ENCODE data around the gene AFAP1. TPM values are rescaled to one million over a fixed set of nuclear protein-coding genes. Genes with fewer than 3 reads are reported as not detected.

AFAP1 gene
- total RNA-seq, 2 donors from 2014 or later, result 29.7 to 43.9 TPM

DNA sequence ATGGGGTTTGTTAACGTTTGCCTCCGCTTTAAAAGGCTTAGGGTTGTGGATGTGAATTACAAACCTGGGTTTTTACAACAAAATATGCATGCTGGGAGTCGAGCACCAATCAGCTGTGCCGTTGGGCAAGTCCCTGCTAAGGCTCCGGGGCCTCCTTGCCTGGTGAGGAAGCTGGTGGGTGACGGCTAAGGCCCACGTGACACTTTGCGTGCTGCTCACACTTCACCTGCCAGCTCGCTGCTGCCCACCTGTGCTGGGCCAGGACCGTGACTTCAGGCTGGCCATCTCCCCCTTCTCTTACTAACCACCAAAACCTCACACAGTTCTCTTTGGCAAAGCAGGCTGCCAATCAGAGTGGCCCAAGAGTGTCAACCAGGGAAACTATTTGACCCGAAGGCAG, 178.3 kb downstream of the AFAP1 start:
- H3K36me3 ChIP-seq, result no peaks in the 10 kb centered on the region
- intact Hi-C loops (cut with DNase I), result loop anchor here (2.0 to 5.0 kb wide), 2 partner anchors 39 to 226 kb away; no protein-coding TSS in a partner anchor
- H3K27ac ChIP-seq, result no peak overlapping the region
- no peaks in the 10 kb centered on the region for H3K9me3 ChIP-seq
- no peak overlapping the region for H3K9ac ChIP-seq (ENCODE audit: low read depth in 2 of 2, low read length in 2 of 2)
- H3K4me3 ChIP-seq, result no peak overlapping the region
- H3K4me1 ChIP-seq, result no peaks in the 10 kb centered on the region
- no peaks in the 10 kb centered on the region for H3K27me3 ChIP-seq
- TF ChIP-seq, protein P1, sequence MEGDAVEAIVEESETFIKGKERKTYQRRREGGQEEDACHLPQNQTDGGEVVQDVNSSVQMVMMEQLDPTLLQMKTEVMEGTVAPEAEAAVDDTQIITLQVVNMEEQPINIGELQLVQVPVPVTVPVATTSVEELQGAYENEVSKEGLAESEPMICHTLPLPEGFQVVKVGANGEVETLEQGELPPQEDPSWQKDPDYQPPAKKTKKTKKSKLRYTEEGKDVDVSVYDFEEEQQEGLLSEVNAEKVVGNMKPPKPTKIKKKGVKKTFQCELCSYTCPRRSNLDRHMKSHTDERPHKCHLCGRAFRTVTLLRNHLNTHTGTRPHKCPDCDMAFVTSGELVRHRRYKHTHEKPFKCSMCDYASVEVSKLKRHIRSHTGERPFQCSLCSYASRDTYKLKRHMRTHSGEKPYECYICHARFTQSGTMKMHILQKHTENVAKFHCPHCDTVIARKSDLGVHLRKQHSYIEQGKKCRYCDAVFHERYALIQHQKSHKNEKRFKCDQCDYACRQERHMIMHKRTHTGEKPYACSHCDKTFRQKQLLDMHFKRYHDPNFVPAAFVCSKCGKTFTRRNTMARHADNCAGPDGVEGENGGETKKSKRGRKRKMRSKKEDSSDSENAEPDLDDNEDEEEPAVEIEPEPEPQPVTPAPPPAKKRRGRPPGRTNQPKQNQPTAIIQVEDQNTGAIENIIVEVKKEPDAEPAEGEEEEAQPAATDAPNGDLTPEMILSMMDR (IDR thresholded peaks at IDR 0.05), result no peak
- DNase-seq, result no peak

- intact Hi-C loops (cut with DNase I), result loop anchor here (2.0 to 5.0 kb wide), 2 partner anchors 40 to 227 kb away; no protein-coding TSS in a partner anchor
- H3K36me3 ChIP-seq, result no peaks in the 10 kb centered on the region
These were observed 179.0 kb downstream of the AFAP1 start for GRCh38 chr4:7760706-7761105.

DNA sequence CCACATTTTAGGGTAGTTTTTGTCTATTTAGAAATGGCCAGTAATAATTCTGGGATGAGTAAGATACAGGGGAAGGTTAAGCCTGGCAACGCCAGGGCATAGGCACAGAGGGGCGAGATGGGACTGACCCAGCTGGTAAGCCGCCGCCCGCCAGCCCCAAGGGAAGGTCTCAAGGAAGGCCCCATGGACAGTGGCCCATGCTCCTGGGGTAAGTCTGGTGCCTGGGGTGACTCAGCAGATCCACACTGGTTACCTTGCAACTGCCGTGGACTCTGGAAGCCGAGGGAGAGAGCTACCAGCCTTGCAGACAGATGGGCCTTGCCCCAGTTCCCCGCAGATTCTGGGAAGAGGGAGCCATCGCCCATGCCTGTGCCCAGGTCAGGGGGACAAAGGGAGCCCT, 179.4 kb downstream of the AFAP1 start:
- no peaks in the 10 kb centered on the region for H3K4me1 ChIP-seq
- TF ChIP-seq, protein P1 (IDR thresholded peaks at IDR 0.05), result no peak
- H3K4me3 ChIP-seq, result no peak overlapping the region
- H3K36me3 ChIP-seq, result no peaks in the 10 kb centered on the region
- intact Hi-C loops (cut with DNase I), result loop anchor here (2.0 to 5.0 kb wide), 2 partner anchors 41 to 227 kb away; no protein-coding TSS in a partner anchor
- H3K27me3 ChIP-seq, result no peaks in the 10 kb centered on the region
- H3K9ac ChIP-seq (ENCODE audit: low read depth in 2 of 2, low read length in 2 of 2), result no peak overlapping the region
- H3K9me3 ChIP-seq, result no peaks in the 10 kb centered on the region
- H3K27ac ChIP-seq, result no peak overlapping the region
- DNase-seq, result no peak

More at GRCh38 chr4:7760706-7761105, 179.0 kb downstream of the AFAP1 start:
- Histone ChIP-seq H3K27ac (no peak overlapping the region), H3K9me3 (no peaks in the 10 kb centered on the region), H3K9ac (ENCODE audit: low read depth in 2 of 2, low read length in 2 of 2) (no peak overlapping the region), H3K4me3 (no peak overlapping the region), H3K4me1 (no peaks in the 10 kb centered on the region), H3K27me3 (no peaks in the 10 kb centered on the region)
- DNase-seq, result no peak
- TF ChIP-seq, protein P1 (IDR thresholded peaks at IDR 0.05), result no peak

- TF ChIP-seq, protein P1 (IDR thresholded peaks at IDR 0.05), result no peak
- intact Hi-C loops (cut with DNase I), result loop anchor here (2.0 to 5.0 kb wide), 2 partner anchors 41 to 228 kb away; no protein-coding TSS in a partner anchor
- H3K4me1 ChIP-seq, result no peaks in the 10 kb centered on the region
- no peak overlapping the region for H3K4me3 ChIP-seq
- H3K9me3 ChIP-seq, result no peaks in the 10 kb centered on the region
- H3K27me3 ChIP-seq, result no peaks in the 10 kb centered on the region
- no peaks in the 10 kb centered on the region for H3K36me3 ChIP-seq
- H3K9ac ChIP-seq (ENCODE audit: low read depth in 2 of 2, low read length in 2 of 2), result no peak overlapping the region
- DNase-seq, result no peak
- H3K27ac ChIP-seq, result no peak overlapping the region
These were observed 180.0 kb downstream of the AFAP1 start for GRCh38 chr4:7759635-7760034.

DNA sequence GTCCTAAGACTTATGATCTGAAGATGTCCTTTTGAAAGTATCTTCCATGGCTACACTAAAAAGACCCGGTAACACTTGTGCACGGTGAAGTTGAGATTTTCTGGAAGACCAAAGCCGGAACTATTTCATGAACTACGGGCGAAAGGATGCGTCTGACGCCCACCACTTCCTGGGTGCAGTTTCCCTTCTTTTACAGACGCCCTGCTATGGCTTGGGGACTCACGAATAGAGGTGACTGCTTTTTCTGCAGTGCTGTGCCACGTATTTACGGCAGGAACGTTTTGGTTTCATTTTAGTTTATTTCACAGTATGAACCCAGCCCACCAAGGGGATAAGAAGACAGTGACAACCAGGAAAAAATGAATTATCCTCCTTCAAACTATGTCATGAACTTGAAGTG, 180.4 kb downstream of the AFAP1 start:
- Histone ChIP-seq H3K27ac (no peak overlapping the region), H3K9me3 (no peaks in the 10 kb centered on the region), H3K27me3 (no peaks in the 10 kb centered on the region), H3K9ac (ENCODE audit: low read depth in 2 of 2, low read length in 2 of 2) (no peak overlapping the region), H3K36me3 (no peaks in the 10 kb centered on the region), H3K4me3 (no peak overlapping the region), H3K4me1 (no peaks in the 10 kb centered on the region)
- DNase-seq, result no peak
- intact Hi-C loops (cut with DNase I), result no loop called here
- TF ChIP-seq, protein P1 (IDR thresholded peaks at IDR 0.05), result no peak

Data from colonic mucosa (tissue), 4 donors.